GM19238 (cell line): ENCODE data around the gene C21orf91.
"Not testable (repeated sequence)": the region's sequence is repeated elsewhere in the genome, so short reads cannot be mapped to it uniquely, and the experiment has no call there.

ENCODE experiments used
- DNase-seq: peaks from one replicate; pipeline ENCODE4 v3.0.0; 2011; ENCODE audit warnings: low spot score; ENCODE audit not compliant: insufficient read length

C21orf91 gene

DNA sequence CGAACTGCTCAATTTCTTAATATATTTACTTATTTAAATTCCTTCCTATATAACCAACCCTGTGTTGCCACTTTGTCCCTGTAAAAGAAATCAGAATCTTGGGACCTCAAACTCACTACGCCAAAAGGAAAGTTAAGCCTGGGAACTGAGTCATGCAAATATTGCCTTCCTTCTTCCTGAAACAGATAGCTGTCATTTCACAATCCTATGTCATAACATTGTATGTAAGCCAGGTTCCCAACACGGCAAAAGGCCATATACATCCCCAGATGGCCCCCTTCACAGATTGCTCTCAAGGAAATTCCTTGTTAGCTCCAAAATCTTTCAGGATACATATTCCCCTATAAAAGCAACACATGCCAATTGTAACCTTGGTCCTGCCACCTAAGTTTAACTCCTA, 39.7 kb downstream of the C21orf91 start:
- DNase-seq: no peak

DNA sequence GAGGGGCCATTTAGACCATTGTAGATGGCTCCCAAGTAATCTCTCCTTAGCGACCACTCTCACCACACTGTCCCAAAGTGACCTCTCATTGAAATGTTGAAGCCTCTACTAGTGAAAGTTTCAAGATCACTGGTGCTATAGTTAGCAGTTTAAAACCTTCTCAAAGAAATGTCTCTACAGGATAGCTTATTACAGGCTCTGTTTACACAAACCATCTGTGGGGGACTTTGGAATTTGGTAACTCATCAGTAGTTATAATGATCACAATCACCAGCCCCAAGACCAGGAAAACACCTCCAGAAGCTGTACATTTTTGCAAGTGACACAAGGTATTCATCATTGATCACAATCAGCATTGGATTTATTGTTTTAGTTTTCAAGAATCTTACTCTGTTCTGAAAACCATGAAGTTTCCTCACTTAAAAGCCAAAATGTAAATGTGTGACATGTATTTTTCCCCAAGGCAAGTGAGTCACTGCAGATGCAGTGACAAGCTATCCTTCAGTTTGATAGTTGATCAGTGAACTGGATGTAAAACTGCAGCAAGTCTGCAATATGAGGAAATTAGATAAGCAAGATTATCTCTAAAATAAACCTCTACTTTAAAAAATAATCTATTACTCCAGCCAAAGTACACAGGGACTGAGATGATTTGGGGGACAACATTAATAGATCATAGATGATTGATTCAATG, 41.9 kb downstream of the C21orf91 start:
- DNase-seq: no peak

DNA sequence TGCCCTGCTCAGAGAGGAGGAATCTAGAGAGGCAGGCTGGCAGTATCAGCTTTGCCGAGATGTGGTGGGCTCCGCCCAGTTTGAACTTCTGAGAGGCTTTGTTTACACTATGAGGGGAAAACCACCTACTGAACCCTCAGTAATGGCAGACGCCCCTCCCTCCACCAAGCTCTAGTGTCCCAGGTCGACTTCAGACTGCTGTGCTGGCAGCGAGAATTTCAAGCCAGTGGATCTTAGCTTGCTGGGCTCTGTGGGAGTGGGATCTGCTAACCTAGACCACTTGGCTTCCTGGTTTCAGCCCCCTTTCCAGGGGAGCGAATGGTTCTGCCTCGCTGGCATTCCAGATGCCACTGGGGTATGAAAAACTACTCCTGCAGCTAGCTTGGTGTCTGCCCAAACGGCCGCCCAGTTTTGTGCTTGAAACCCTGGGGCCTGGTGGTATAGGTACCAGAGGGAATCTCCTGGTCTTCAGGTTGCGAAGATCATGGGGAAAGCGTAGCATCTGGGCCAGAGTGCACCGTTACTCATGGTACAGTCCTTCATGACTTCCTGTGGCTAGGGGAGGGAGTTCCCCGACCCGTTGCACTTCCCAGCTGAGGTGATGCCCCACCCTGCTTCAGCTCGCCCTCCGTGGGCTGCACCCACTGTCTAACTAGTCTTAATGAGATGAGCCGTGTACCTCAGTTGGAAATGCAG, 43.6 kb downstream of the C21orf91 start:
- no peak for DNase-seq

DNA sequence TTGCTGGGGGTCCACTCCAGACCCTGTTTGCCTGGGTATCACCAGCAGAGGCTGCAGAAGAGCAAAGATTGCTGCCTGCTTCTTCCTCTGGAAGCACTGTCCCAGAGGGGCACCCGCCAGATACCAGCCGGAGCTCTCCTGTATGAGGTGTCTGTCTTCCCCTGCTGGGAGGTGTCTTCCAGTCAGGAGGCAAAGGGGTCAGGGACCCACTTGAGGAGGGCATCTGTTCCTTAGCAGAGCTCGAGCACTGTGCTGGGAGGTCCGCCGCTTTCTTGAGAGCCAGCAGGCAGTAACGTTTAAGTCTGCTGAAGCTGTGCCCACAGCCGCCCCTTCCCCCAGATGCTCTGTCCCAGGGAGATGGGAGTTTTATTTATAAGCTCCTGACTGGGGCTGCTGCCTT, 44.1 kb downstream of the C21orf91 start:
- not testable (repeated sequence) for DNase-seq

DNA sequence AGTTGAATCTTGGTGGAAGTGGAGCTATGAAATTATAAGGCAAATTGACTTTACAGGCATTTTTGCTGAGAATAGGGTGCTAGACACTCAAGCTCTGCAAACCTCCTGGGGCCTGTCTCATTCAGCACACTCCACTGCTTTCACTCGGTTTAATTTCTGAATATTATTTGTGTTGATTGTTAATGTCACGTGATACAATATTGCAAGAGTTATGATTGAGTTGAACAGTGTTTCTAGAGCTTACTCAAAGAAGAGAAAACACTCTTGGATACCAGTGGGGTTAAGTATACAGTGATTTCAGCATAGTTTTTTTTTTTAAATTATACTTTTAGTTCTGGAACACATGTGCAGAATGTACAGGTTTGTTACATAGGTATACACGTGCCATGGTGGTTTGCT, 49.7 kb downstream of the C21orf91 start:
- DNase-seq: no peak

DNA sequence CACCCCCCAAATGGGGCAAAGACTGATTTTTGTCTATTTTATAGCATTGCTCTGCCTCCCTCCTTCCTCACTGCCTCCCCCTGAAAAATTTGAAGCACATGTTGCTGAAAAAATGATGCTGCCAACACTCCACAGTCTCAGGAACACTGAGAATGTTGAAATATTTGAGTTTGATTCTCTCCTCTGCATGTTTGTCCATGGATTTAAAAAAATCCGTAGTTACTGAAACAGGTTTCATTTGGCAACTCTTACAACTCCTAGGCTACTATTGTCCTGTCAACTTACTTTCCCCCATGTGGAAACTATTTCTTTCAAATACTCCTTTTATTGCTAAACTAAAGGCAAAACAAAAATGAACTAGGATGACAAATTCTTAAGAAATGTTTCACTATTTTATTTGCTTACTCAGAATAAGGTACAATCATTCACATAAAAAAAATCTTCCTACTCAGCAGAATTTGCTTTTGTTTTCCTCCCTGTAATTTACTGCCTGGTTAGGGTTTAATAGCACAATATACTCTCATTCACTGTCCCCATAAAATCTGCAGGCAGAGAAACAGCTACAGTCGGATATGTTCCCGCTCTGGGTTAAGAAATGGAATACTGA, 50.2 kb downstream of the C21orf91 start:
- no peak for DNase-seq

DNA sequence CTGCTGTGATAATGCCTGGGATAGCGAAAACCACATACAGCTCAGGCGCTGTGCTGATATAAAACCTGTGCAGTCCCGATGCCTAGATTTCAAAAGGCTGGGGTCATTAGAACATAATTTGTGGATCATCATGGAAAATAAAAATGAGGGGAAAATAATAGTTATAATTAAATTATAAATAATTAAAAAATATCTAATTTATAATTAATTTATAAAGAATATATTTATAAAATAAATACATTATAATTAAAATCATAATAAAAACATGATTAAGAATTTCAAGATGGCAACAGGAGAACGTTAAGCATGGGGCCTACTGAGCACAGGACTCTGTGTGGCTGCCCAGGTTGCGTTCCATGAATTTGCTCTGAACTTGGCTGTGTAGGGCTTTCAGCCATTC, 53.9 kb downstream of the C21orf91 start:
- DNase-seq: no peak

GRCh38 chr21:17763288-17764037, 55.7 kb downstream of the C21orf91 start:
- no peak for DNase-seq

DNA sequence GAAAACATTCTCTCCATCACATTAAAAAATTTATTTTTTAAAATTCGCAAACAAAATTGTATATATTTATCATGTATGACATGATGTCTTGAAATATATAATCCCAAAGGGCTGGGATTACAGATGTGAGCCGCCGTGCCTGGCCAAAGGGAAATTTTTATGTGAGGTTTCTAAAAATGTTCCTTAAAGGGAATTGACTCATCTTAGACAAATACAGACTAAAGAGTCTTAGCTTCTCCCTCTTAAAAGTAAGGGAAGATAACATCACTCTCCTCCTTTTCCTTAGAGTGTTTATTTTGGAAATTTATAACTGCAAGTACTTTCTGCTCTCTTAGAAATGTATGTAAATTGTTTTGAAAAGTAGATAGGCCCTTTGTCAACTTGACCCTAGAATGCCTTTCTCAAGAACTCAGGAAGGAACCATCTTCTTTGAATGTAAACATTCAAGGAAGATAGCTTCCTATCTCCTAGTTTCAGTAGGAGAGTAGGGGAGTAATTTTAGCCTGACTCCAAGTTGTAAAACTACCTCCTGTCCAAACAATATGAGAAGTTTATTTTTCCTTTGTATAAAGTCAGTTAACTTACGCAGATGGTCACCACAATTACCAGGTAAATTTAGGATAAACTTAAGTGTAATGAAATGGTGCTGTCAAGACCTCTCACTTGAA, 59.5 kb downstream of the C21orf91 start:
- no peak for DNase-seq

- no peak for DNase-seq
Measured at GRCh38 chr21:17758683-17759082, 60.5 kb downstream of the C21orf91 start.

DNA sequence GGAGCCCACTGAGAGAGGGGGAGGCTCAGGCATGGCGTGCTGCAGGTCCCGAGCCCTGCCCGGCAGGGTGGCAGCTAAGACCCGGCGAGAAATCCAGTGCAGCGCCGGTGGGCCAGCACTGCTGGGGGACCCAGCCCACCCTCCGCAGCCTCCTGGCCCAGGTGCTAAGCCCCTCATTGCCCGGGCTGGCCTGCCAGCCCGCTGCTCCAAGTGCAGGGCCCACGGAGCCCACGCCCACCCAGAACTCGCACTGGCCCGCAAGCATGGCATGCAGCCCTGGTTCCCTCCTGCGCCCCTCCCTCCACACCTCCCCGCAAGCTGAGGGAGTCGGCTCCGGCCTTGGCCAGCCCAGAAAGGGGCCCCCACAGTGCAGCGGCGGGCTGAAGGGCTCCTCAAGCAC, 61.5 kb downstream of the C21orf91 start:
- DNase-seq: no peak

DNA sequence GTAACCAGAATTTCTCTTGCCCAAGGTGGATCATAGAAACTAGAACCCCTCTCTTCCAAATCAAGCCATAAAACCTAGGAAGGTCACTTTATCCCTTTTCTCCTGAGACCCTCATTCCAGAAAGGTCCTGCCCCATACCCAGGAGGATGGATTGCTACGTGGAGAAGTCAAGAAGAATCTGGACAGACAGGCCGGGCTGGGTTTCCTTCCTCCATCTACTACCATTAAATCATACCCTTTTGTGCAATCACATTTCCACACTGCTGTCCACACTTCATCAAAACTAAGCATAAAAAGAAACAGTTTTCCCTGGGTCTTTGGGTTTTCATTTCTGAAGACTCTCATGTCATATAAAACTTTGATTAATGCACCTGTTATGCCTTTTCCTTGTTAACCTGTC, 65.4 kb downstream of the C21orf91 start:
- no peak for DNase-seq

DNA sequence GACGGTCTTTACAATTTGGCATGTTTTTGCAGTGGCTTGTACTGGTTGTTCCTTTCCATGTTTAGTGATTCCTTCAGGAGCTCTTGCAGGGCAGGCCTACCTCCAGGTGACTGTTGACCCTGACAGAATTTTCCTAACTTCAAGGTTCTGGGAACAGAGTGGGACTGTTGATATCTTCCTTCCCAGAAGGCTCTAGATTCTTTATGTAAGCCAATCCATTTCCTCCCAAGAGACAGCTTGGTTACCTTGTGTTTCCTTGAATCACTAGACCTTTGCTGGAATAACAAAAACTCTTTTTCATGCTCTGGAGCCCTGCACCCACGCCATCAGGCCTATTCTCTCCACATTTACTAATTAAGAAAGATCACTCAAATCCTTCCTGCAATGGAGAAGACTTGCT, 67.0 kb downstream of the C21orf91 start:
- DNase-seq: no peak

DNA sequence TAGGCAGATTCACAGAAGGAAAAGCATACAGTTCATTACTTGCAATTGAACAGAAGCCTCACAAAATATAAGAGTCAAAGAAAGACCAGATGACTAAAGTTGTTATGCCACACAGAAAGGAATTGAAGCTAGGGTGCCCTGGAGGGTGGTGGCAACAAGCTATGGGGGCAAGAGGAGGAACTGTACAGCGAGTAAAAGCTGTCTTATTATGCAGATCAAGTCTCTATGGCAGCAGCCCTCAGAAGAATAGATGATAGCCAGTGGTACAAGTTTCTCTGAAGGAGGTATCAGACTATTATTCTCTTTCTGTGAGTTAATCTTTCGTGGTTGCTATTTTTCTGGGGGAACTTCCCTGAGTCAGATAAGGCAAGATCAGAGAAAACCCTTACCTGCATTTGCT, 72.2 kb downstream of the C21orf91 start:
- DNase-seq: no peak

DNA sequence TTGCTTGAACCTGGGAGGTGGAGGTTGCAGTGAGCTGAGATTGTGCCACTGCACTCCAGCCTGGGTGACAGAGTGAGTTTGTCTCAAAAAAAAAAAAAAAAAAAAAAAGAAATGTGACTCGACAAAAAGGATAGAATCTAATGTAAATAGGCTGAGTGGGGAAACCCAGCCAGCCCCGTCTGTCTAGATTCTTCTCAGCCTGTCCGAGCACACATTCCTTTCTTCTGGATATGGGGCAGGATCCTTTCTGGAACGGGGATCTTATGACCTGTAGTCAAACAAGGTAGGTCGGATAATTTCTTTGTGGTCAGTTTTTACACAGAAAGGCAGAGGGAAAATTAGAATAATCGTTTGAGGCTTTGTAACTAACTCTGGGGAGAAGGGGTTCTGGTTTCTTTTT, 74.1 kb downstream of the C21orf91 start:
- DNase-seq: no peak

GRCh38 chr21:17742940-17743592, 76.1 kb downstream of the C21orf91 start:
- no peak for DNase-seq

- no peak for DNase-seq
Measured at GRCh38 chr21:17742181-17742580, 77.0 kb downstream of the C21orf91 start.
